Gastroesophageal sphincter (tissue), 3 donors: ENCODE measurements around the gene GLRX2.

Experiments
- EP300 ChIP-seq: sonication (generic); formaldehyde crosslinking; IDR thresholded peaks from one replicate; pipeline ENCODE4 v1.6.1; 2017; ENCODE audit warnings: antibody characterized with exemption, mild to moderate bottlenecking
- POLR2A ChIP-seq, 2 donors: fragments of 450-650 bp; IDR thresholded peaks; one replicate each; pipeline ENCODE4 v1.6.1; 2017; ENCODE audit warnings: antibody characterized with exemption in 2 of 2, mild to moderate bottlenecking in 2 of 2, moderate library complexity in 1 of 2
- POLR2AphosphoS5 ChIP-seq: sonication (generic); formaldehyde crosslinking; IDR thresholded peaks from one replicate; pipeline ENCODE4 v1.6.1; 2017; ENCODE audit warnings: antibody characterized with exemption
- TF ChIP-seq, protein P1 (sequence below), 4 experiments: fragments of 200-600 bp in 2 of 4; fragments of 450-650 bp in 2 of 4; sonication (generic) in 1 of 4; IDR thresholded peaks; one replicate each; pipeline ENCODE4 v1.5.1; 2017 to 2019; ENCODE audit warnings: antibody characterized with exemption in 4 of 4, mild to moderate bottlenecking in 2 of 4, moderate library complexity in 2 of 4

GRCh38 chr1:193060938-193061337 lies 44.3 kb downstream of the GLRX2 start:
- TF ChIP-seq, protein P1, sequence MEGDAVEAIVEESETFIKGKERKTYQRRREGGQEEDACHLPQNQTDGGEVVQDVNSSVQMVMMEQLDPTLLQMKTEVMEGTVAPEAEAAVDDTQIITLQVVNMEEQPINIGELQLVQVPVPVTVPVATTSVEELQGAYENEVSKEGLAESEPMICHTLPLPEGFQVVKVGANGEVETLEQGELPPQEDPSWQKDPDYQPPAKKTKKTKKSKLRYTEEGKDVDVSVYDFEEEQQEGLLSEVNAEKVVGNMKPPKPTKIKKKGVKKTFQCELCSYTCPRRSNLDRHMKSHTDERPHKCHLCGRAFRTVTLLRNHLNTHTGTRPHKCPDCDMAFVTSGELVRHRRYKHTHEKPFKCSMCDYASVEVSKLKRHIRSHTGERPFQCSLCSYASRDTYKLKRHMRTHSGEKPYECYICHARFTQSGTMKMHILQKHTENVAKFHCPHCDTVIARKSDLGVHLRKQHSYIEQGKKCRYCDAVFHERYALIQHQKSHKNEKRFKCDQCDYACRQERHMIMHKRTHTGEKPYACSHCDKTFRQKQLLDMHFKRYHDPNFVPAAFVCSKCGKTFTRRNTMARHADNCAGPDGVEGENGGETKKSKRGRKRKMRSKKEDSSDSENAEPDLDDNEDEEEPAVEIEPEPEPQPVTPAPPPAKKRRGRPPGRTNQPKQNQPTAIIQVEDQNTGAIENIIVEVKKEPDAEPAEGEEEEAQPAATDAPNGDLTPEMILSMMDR (IDR thresholded peaks at IDR 0.05): no peak
- TF ChIP-seq POLR2AphosphoS5 (no peak), POLR2A (IDR thresholded peaks at IDR 0.05) (no peak), EP300 (no peak)
